CD1c-positive myeloid dendritic cell (primary cell): Measurements from ENCODE around the gene SEL1L.
"Not testable (repeated sequence)": the region's sequence is repeated elsewhere in the genome, so short reads cannot be mapped to it uniquely, and the experiment has no call there.

Experiments
- DNase-seq: peaks from one replicate; pipeline ENCODE4 v3.0.0-alpha.2; 2016; ENCODE audit errors: extremely low spot score

Gene SEL1L

GRCh38 chr14:81525129-81525528 is 8.5 kb downstream of the SEL1L start:
- DNase-seq = no peak

GRCh38 chr14:81523616-81524015 is 10.0 kb downstream of the SEL1L start:
- DNase-seq = no peak

- DNase-seq = no peak
Measured at GRCh38 chr14:81523016-81523415, 10.6 kb downstream of the SEL1L start.

- DNase-seq = no peak
Measured at GRCh38 chr14:81521356-81521755, 12.3 kb downstream of the SEL1L start.

- peak; percentile 85 for DNase-seq
Measured at GRCh38 chr14:81519200-81520011, 14.2 kb downstream of the SEL1L start.

- no peak for DNase-seq
Measured at GRCh38 chr14:81517798-81518398, 15.8 kb downstream of the SEL1L start.

- DNase-seq = no peak
Measured at GRCh38 chr14:81516986-81517797, 16.5 kb downstream of the SEL1L start.

GRCh38 chr14:81515927-81516326 is 17.7 kb downstream of the SEL1L start:
- DNase-seq = not testable (repeated sequence)

GRCh38 chr14:81512826-81513225 is 20.8 kb downstream of the SEL1L start:
- not testable (repeated sequence) for DNase-seq

- peak; percentile 49 for DNase-seq
Measured at GRCh38 chr14:81511111-81511904, 22.3 kb downstream of the SEL1L start.

- DNase-seq = peak; percentile 18
Measured at GRCh38 chr14:81509838-81510452, 23.7 kb downstream of the SEL1L start.

GRCh38 chr14:81509321-81509720 is 24.3 kb downstream of the SEL1L start:
- no peak for DNase-seq

- no peak for DNase-seq
Measured at GRCh38 chr14:81506487-81506886, 27.2 kb downstream of the SEL1L start.

- DNase-seq = no peak
Measured at GRCh38 chr14:81504864-81505263, 28.8 kb downstream of the SEL1L start.

GRCh38 chr14:81485781-81486180 is 47.9 kb downstream of the SEL1L start:
- DNase-seq = no peak

GRCh38 chr14:81485372-81485771 is 48.3 kb downstream of the SEL1L start:
- no peak for DNase-seq

- DNase-seq = no peak
Measured at GRCh38 chr14:81484120-81484519, 49.5 kb downstream of the SEL1L start.

GRCh38 chr14:81480741-81481140 is 52.9 kb downstream of the SEL1L start:
- no peak for DNase-seq

- DNase-seq = no peak
Measured at GRCh38 chr14:81478446-81478845, 55.2 kb downstream of the SEL1L start.

GRCh38 chr14:81476816-81477215 is 56.8 kb downstream of the SEL1L start:
- DNase-seq = no peak

GRCh38 chr14:81474685-81475324 is 58.8 kb downstream of the SEL1L start:
- no peak for DNase-seq
